ENCODE measurements around the gene RNASE12.
"Not testable (repeated sequence)": the region's sequence is repeated elsewhere in the genome, so short reads cannot be mapped to it uniquely, and the experiment has no call there.

GRCh38 chr14:20595726-20596125, 4.5 kb upstream of the RNASE12 start:
- not testable (repeated sequence) for TF ChIP-seq YY1 (IDR thresholded peaks at IDR 0.05; ENCODE audit: insufficient read depth, insufficient read length); SUZ12 (IDR thresholded peaks at IDR 0.05; ENCODE audit: extremely low read depth, insufficient read depth, insufficient read length); ZNF274 (IDR thresholded peaks at IDR 0.05; ENCODE audit: low read depth, low read length)
